ENCODE measurements around the gene RNF167. TPM values are rescaled to one million over a fixed set of nuclear protein-coding genes. Genes with fewer than 3 reads are reported as not detected.

The RNF167 gene
- total and polyA plus RNA-seq, 9 donors: 34.6 to 71.5 (median 69.4) TPM

- no peak for DNase-seq
- Histone ChIP-seq H3K36me3 (ENCODE audit: control insufficient read depth, insufficient read depth, low read length) (peaks cover 54% of the 10 kb centered on the region), H3K27ac (ENCODE audit: low read length) (no peak overlapping the region), H3K27me3 (ENCODE audit: control insufficient read depth, insufficient read depth, low read length) (peaks cover 34% of the 10 kb centered on the region), H3K4me1 (ENCODE audit: control insufficient read depth, insufficient read depth, low read length) (peaks cover 31% of the 10 kb centered on the region), H3K4me3 (ENCODE audit: low read length) (no peak overlapping the region), H3K9me3 (replicated peaks; ENCODE audit: control insufficient read depth, low read depth, low read length) (no peaks in the 10 kb centered on the region)
- 86% methylated on average over 14 of the region's 27 CpGs for WGBS (ENCODE audit: insufficient coverage)
Measured at GRCh38 chr17:4896332-4897197, 43.5 kb upstream of the RNF167 start.

DNA sequence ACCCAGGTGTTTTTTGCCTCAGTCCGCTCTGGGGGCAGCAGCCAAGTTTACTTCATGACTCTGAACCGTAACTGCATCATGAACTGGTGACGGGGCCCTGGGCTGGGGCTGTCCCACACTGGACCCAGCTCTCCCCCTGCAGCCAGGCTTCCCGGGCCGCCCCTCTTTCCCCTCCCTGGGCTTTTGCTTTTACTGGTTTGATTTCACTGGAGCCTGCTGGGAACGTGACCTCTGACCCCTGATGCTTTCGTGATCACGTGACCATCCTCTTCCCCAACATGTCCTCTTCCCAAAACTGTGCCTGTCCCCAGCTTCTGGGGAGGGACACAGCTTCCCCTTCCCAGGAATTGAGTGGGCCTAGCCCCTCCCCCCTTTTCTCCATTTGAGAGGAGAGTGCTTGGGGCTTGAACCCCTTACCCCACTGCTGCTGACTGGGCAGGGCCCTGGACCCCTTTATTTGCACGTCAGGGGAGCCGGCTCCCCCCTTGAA, 42.8 kb upstream of the RNF167 start:
- H3K27me3 ChIP-seq (ENCODE audit: control insufficient read depth, insufficient read depth, low read length): peaks cover 38% of the 10 kb centered on the region
- peaks cover 52% of the 10 kb centered on the region for H3K36me3 ChIP-seq (ENCODE audit: control insufficient read depth, insufficient read depth, low read length)
- DNase-seq: peak; percentile 22
- H3K4me3 ChIP-seq (ENCODE audit: low read length): no peak overlapping the region
- peaks cover 36% of the 10 kb centered on the region for H3K4me1 ChIP-seq (ENCODE audit: control insufficient read depth, insufficient read depth, low read length)
- no peak overlapping the region for H3K27ac ChIP-seq (ENCODE audit: low read length)
- H3K9me3 ChIP-seq (replicated peaks; ENCODE audit: control insufficient read depth, low read depth, low read length): no peaks in the 10 kb centered on the region
- WGBS (ENCODE audit: insufficient coverage): 66% methylated on average over 7 of the region's 10 CpGs

DNA sequence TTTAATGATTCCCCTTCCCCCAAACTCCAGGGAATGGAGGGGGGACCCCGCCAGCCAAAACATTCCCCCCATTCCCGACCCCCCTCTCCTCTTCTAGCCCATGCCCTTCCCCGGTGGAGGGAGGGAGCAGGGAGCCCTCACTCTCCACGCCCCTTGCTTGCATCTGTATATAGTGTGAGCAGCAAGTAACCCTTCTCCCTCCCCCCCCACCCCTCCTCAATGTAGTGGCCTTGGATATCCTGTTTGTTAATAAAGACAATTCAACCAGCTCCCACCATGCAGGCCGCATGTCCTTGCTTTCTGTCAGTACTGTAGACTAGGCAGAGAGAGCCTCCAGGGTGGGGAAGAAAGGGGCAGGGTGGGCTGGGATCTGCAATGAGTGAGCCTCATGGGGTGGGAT, 42.3 kb upstream of the RNF167 start:
- Histone ChIP-seq H3K4me1 (ENCODE audit: control insufficient read depth, insufficient read depth, low read length) (peaks cover 42% of the 10 kb centered on the region), H3K27ac (ENCODE audit: low read length) (no peak overlapping the region), H3K4me3 (ENCODE audit: low read length) (no peak overlapping the region), H3K36me3 (ENCODE audit: control insufficient read depth, insufficient read depth, low read length) (peaks cover 47% of the 10 kb centered on the region), H3K27me3 (ENCODE audit: control insufficient read depth, insufficient read depth, low read length) (peaks cover 38% of the 10 kb centered on the region), H3K9me3 (replicated peaks; ENCODE audit: control insufficient read depth, low read depth, low read length) (no peaks in the 10 kb centered on the region)
- WGBS (ENCODE audit: insufficient coverage): no CpG with 5 or more reads among the region's 5 CpGs
- DNase-seq: peak; percentile 17

- H3K4me1 ChIP-seq (ENCODE audit: control insufficient read depth, insufficient read depth, low read length): peaks cover 48% of the 10 kb centered on the region
- no peaks in the 10 kb centered on the region for H3K9me3 ChIP-seq (replicated peaks; ENCODE audit: control insufficient read depth, low read depth, low read length)
- peak; percentile 27 for DNase-seq
- H3K36me3 ChIP-seq (ENCODE audit: control insufficient read depth, insufficient read depth, low read length): peaks cover 41% of the 10 kb centered on the region
- 90% methylated on average over 3 of the region's 8 CpGs for WGBS (ENCODE audit: insufficient coverage)
- H3K27me3 ChIP-seq (ENCODE audit: control insufficient read depth, insufficient read depth, low read length): peaks cover 38% of the 10 kb centered on the region
- no peak overlapping the region for H3K4me3 ChIP-seq (ENCODE audit: low read length)
- no peak overlapping the region for H3K27ac ChIP-seq (ENCODE audit: low read length)
Measured at GRCh38 chr17:4898351-4898750, 41.7 kb upstream of the RNF167 start.

DNA sequence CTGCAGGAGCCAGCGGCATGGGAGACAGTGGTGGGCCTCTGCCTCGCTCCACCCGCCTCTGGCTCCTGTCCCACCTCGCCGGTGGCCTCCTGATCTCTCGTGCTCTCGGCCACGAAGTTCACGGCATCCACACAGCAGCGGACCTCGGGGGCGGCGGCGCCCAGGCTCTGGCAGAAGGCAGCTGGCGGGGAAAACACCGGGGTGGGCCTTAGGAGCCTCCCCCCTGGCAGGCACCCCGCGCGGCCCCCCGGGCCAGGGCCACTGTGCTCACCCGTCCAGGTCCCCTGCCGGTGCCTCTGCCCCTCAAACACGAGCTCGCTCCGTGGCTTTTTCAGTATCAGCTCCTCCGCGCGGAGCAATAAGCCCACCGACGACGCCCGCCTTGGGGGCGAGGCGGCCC, 41.1 kb upstream of the RNF167 start:
- no peak for DNase-seq
- Histone ChIP-seq H3K27ac (ENCODE audit: low read length) (no peak overlapping the region), H3K27me3 (ENCODE audit: control insufficient read depth, insufficient read depth, low read length) (peaks cover 38% of the 10 kb centered on the region), H3K36me3 (ENCODE audit: control insufficient read depth, insufficient read depth, low read length) (peaks cover 35% of the 10 kb centered on the region), H3K4me1 (ENCODE audit: control insufficient read depth, insufficient read depth, low read length) (peaks cover 51% of the 10 kb centered on the region), H3K4me3 (ENCODE audit: low read length) (peak overlapping the region; percentile 45), H3K9me3 (replicated peaks; ENCODE audit: control insufficient read depth, low read depth, low read length) (no peaks in the 10 kb centered on the region)
- WGBS (ENCODE audit: insufficient coverage): 7% methylated on average over 34 of the region's 34 CpGs

GRCh38 chr17:4899341-4900230, 40.5 kb upstream of the RNF167 start, which contains the start of gene C17orf107:
TSS of gene C17orf107 (plus strand) at chr17:4899536. CDS start at chr17:4899763, 227 bp downstream.
- H3K36me3 ChIP-seq (ENCODE audit: control insufficient read depth, insufficient read depth, low read length): peaks cover 29% of the 10 kb centered on the region
- peak; percentile 87 for DNase-seq
- H3K4me1 ChIP-seq (ENCODE audit: control insufficient read depth, insufficient read depth, low read length): peaks cover 51% of the 10 kb centered on the region
- H3K27ac ChIP-seq (ENCODE audit: low read length): peak within 1 kb of the TSS; percentile 20
- peak within 1 kb of the TSS; percentile 45 for H3K4me3 ChIP-seq (ENCODE audit: low read length)
- no peaks in the 10 kb centered on the region for H3K9me3 ChIP-seq (replicated peaks; ENCODE audit: control insufficient read depth, low read depth, low read length)
- 9% methylated on average over 54 of the region's 60 CpGs for WGBS (ENCODE audit: insufficient coverage)
- peaks cover 38% of the 10 kb centered on the region for H3K27me3 ChIP-seq (ENCODE audit: control insufficient read depth, insufficient read depth, low read length)

GRCh38 chr17:4900231-4901107, 39.6 kb upstream of the RNF167 start:
- H3K9me3 ChIP-seq (replicated peaks; ENCODE audit: control insufficient read depth, low read depth, low read length): no peaks in the 10 kb centered on the region
- peaks cover 51% of the 10 kb centered on the region for H3K4me1 ChIP-seq (ENCODE audit: control insufficient read depth, insufficient read depth, low read length)
- no peak overlapping the region for H3K27ac ChIP-seq (ENCODE audit: low read length)
- peaks cover 21% of the 10 kb centered on the region for H3K36me3 ChIP-seq (ENCODE audit: control insufficient read depth, insufficient read depth, low read length)
- peak; percentile 56 for DNase-seq
- 15% methylated on average over 58 of the region's 65 CpGs for WGBS (ENCODE audit: insufficient coverage)
- H3K4me3 ChIP-seq (ENCODE audit: low read length): peak overlapping the region; percentile 8
- H3K27me3 ChIP-seq (ENCODE audit: control insufficient read depth, insufficient read depth, low read length): peaks cover 38% of the 10 kb centered on the region

DNA sequence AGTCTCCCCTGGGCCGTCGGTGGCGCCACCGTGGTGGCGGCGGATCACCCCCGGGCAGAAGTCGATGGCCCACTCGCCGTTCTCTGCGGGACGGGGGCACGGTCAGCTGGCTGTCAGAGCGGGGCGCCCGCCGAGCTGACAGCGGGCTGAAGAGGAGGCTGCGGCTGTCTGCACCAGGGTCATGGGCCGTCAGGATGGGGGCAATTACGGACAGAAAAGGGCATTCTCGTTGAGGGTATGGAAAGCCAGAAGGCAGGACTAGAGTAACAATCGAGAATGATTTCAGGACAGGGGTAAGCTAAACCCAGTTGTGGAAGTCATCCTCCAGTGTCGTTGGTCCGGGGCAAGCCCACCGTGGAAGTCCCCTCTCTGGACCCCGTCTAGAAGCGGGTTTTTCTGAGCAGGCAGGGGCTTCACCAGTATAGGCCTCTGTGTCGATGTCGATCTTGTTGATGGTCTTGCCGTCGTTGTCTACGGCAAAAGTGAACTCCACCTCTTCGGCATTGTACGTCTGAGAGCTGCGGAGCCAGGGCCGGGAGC, 38.9 kb upstream of the RNF167 start:
- peak overlapping the region; percentile 8 for H3K4me3 ChIP-seq (ENCODE audit: low read length)
- no peaks in the 10 kb centered on the region for H3K9me3 ChIP-seq (replicated peaks; ENCODE audit: control insufficient read depth, low read depth, low read length)
- H3K36me3 ChIP-seq (ENCODE audit: control insufficient read depth, insufficient read depth, low read length): peaks cover 14% of the 10 kb centered on the region
- H3K27ac ChIP-seq (ENCODE audit: low read length): peak overlapping the region; percentile 69
- no peak for DNase-seq
- WGBS (ENCODE audit: insufficient coverage): 42% methylated on average over 36 of the region's 37 CpGs
- H3K4me1 ChIP-seq (ENCODE audit: control insufficient read depth, insufficient read depth, low read length): peaks cover 51% of the 10 kb centered on the region
- peaks cover 38% of the 10 kb centered on the region for H3K27me3 ChIP-seq (ENCODE audit: control insufficient read depth, insufficient read depth, low read length)

- no peaks in the 10 kb centered on the region for H3K9me3 ChIP-seq (replicated peaks; ENCODE audit: control insufficient read depth, low read depth, low read length)
- H3K36me3 ChIP-seq (ENCODE audit: control insufficient read depth, insufficient read depth, low read length): peaks cover 8% of the 10 kb centered on the region
- peaks cover 51% of the 10 kb centered on the region for H3K4me1 ChIP-seq (ENCODE audit: control insufficient read depth, insufficient read depth, low read length)
- DNase-seq: peak; percentile 76
- 35% methylated on average over 45 of the region's 48 CpGs for WGBS (ENCODE audit: insufficient coverage)
- H3K27me3 ChIP-seq (ENCODE audit: control insufficient read depth, insufficient read depth, low read length): peaks cover 38% of the 10 kb centered on the region
- no peak overlapping the region for H3K4me3 ChIP-seq (ENCODE audit: low read length)
- H3K27ac ChIP-seq (ENCODE audit: low read length): peak overlapping the region; percentile 75
Measured at GRCh38 chr17:4901648-4902344, 38.3 kb upstream of the RNF167 start.

Data from muscle of leg (tissue), 11 donors.